HepG2 (cell line): ENCODE data around the gene SEM1.

Source experiments
- CHD2 ChIP-seq: IDR thresholded peaks from 2 replicates; pipeline ENCODE4 v1.6.1; 2011; ENCODE audit warnings: low read depth, low read length, improper control_type of control experiment
- TEAD2 ChIP-seq: sonication (generic); formaldehyde crosslinking; IDR thresholded peaks from 2 replicates; pipeline ENCODE4 v1.9.0; 2021; ENCODE audit warnings: missing genetic modification reagents
- YY1 ChIP-seq: IDR thresholded peaks from 2 replicates; pipeline ENCODE4 v1.6.1; 2011; ENCODE audit warnings: low read length, low read depth, moderate library complexity, mild to moderate bottlenecking; ENCODE audit not compliant: insufficient read depth, insufficient replicate concordance
- ZBTB21 ChIP-seq: sonication (generic); formaldehyde crosslinking; IDR thresholded peaks from 2 replicates; pipeline ENCODE4 v1.4.0; 2020; ENCODE audit warnings: missing genetic modification reagents
- ZNF263 ChIP-seq: sonication (generic); formaldehyde crosslinking; IDR thresholded peaks from 2 replicates; pipeline ENCODE4 v1.4.0; 2020; ENCODE audit warnings: missing genetic modification reagents
- ZSCAN29 ChIP-seq: sonication (generic); formaldehyde crosslinking; conservative IDR thresholded peaks from 2 replicates; pipeline ENCODE4 v1.4.0; 2020; ENCODE audit warnings: mild to moderate bottlenecking, missing genetic modification reagents
- TF ChIP-seq, protein P1 (sequence below): sonication (generic); formaldehyde crosslinking; IDR thresholded peaks from 2 replicates; pipeline ENCODE4 v1.5.0; 2020; ENCODE audit warnings: mild to moderate bottlenecking, missing genetic modification reagents, moderate library complexity

DNA sequence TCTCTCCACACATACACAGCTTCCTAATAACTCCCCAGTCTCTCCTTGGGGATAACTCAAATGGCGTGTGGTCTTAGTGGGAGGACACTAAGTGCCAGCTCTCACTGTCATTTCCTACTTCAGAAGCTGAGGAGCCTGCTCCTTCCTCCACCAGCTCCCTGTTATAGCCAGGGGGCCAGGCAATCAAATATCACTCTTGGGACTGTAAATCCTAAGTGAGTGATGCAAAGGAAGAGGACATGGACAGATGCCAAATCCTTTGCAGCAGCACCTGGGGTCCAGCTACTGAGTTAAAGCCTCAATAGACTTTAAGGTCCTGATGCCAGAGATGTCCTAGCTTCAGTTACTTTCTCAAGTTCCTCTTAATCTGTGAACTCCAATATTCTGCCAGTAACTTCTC lies 34.1 kb downstream of the SEM1 start:
- TF ChIP-seq TEAD2 (CRISPR knock-in tag) = no peak
- TF ChIP-seq, protein P1, sequence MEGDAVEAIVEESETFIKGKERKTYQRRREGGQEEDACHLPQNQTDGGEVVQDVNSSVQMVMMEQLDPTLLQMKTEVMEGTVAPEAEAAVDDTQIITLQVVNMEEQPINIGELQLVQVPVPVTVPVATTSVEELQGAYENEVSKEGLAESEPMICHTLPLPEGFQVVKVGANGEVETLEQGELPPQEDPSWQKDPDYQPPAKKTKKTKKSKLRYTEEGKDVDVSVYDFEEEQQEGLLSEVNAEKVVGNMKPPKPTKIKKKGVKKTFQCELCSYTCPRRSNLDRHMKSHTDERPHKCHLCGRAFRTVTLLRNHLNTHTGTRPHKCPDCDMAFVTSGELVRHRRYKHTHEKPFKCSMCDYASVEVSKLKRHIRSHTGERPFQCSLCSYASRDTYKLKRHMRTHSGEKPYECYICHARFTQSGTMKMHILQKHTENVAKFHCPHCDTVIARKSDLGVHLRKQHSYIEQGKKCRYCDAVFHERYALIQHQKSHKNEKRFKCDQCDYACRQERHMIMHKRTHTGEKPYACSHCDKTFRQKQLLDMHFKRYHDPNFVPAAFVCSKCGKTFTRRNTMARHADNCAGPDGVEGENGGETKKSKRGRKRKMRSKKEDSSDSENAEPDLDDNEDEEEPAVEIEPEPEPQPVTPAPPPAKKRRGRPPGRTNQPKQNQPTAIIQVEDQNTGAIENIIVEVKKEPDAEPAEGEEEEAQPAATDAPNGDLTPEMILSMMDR (CRISPR knock-in tag) = no peak
- no peak for TF ChIP-seq ZSCAN29 (CRISPR knock-in tag)
- TF ChIP-seq CHD2 = no peak
- no peak for TF ChIP-seq YY1
- no peak for TF ChIP-seq ZBTB21 (CRISPR knock-in tag)
- no peak for TF ChIP-seq ZNF263 (CRISPR knock-in tag)
